GM18499 (cell line): ENCODE results near the gene TBX15.

Experiments used
- ATAC-seq: cut with Tn5 transposase; IDR thresholded peaks from one replicate; pipeline ENCODE4 v1.9.1; 2021; ENCODE audit warnings: moderate number of reproducible peaks; ENCODE audit not compliant: insufficient read depth, unreplicated experiment

The TBX15 gene

DNA sequence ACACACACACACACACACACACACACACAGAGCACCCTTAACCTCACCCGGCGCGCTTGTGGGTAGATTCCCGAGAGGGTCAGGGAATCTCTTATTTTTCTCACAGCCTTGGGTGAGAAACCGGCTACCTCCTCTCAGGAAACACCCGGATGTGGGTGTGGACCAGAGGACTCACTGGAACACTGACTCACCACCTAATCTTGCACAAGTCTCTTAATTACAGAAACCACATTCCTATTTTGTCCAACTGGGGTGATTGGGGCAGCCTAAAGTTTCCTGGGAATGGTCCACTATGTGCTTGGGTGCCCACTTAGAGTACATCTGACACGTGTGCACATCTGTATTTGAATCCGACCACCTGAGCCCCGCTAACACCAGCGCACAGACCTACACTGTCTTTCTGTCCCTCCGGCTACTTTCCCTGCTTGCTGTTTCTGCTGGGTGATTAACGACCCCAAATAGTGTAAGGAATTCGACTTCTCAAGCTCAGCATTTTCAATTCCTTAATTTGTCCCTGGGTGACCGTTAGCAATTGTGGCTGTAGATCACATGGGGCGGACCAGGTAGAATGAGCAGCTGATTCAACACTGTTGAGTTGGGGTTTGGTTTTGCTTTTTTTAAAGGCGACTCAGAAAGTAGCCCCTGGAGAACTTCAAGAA lies 14.0 kb upstream of the TBX15 start:
- ATAC-seq, result no peak

DNA sequence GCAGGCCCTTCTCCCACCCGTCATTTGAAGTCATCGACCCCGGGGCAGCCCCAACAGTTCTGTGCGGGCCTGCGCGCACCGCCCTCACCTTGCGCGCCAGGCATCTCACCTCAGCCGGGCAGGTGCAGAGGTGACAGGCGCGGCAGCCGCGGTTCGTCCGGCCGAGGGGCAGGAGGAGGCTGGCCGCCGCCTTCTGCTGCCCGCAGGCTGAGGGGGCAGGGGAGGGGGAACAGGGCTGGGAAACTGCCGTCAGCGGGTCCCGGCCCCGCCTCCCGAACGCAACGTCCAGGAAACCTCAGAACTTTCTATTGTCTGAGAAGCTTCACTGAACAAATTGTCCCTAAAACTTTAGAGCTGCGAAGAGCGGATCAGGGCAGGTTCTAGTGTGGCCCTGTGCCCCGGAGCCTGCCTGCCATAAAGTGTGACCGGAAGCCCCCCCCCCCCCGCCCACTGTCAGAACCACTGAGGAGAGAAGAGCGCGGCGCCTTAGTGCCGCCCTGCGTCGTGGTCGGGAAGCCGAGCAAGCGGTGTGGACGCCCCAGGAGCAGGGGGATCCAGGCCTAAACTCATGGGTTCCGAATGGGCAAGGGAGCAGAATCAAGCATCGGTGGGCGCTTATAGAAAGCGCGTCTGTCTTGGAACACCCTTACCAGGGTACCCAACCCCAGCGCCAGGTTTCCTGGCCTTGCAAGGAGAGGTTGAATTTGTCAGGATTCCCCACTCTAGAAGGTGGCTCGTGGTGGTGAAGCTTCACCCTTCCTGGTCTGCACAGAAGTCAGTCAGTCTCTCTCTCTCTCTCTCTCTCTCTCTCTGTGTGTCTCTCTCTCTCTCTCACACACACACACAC lies 13.3 kb upstream of the TBX15 start:
- ATAC-seq, result no peak

DNA sequence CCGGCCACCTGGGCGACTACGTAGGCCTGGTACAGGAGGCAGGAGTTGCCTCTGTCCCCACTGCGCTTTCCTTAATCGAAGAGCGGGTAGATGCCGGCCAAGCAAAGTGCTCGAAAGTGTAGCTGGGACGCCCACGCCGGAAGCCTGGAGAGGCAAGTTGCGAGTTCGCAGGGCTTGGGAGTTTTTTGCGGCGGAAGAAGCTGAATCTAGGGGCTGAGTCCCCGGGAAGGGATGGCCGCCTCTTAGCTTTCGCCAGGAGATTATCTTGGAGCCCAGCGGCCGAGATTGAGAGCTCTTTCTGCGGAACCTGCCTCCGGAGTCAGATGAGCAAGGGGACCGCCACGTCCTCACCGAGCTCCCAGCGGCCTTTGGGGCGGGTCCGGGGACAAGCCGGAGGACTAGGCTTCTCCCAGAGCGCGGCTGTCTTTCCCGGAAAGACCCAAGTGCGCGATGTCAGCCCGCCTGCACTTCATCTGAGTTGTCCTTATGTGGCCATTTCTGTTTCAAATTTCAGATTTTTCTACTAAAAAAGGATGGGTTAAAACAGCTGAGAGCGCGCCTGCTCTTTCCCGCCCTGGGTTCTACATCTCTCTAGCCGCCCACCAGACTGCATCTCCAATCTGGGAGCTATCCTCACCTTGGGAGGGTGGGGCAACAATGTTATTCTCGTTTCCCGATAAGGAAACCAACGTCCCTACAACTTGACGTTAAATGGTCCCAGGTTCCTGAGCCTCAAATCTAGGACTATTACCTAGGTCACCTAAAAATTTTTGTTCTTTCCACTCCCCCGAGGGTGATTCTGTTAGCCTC lies 12.4 kb upstream of the TBX15 start:
- ATAC-seq, result no peak

DNA sequence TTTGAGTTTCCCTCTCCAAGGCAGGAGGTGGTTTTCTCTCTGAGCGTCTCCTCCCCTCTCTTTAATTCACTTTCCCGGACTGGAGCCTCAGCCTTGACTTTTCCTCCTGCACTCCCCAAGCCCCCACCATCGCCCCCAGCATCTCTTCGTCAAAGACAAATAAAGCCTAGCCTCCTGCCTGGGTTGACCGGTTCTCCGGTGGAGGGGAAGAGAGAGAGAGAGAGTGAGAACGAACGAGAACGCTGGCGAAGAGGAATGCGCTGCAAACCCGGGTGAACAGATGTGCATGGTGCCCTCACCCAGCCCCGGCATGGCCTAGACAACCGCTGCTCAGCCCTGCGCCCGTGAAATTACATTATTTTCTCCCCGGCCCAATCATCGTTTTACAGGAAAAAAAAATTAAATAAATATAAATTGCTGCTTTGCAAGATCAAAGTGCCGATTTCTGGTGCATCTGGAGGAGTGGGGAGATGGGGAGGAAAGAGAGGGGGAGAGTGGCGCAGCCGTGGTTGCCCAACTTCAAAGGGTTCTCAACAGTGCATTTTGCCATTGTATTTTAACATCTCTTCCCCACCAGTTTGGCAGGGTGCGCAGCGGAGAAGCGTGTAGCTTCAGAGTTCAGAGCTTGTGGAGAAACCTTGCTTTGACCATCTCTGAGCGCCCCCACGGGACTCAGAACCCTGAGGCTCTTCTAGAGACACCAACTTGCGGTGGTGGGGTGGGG lies 11.4 kb upstream of the TBX15 start:
- ATAC-seq, result no peak

- no peak for ATAC-seq
Observed at GRCh38 chr1:118998171-118998570, 10.0 kb upstream of the TBX15 start.

DNA sequence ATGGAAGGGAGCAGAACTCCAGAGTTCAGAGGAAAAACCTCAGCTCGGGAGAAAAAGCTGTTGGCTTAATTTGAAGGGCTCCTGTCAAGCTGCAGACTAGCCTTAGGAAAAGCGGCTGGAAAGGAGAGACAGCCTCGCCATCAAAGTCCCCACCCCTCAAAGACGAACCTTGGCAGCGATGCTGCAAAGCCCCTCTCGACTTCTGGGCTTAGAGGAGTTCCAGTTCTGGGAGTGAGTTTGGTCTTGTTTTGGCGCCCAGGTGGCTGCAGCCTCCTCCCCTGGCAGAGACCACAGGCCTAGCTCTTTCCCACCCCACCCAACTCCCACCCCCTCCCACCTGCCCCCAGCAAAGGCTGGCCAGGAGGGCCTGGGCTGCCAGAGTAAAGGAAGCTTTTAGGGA lies 9.1 kb upstream of the TBX15 start:
- no peak for ATAC-seq

DNA sequence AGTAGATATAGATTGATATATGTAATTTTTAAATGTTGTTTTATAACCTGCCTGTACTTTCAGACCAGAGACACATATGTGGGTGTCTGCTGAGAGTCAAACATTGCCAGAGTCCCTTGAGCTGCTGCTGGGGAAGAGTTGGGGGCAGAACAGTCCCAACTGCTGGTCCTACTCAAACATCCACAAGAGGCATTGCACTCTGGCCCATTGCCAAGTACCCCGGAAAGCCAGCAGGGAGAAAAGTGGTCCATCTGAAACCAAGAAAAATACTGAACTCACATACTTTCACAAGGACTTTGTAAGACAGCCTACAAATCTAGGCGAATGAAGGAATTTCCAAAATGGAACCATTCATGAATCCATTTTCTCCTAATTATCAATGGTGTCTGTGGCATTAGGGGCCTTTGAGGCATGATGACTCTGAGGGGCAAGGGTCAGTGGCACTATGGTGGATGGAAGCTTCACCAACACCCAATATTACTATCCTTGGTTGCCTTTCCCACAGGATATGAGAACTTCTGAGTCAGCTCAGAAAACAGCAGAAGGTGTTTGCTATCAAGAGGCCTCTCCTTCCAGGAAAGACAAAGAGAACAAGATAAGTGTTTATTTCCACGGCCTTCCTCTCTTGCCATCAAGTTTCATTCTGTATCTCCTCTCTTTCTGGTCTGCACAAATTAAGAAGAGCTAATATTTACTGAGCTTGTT lies 7.3 kb upstream of the TBX15 start:
- no peak for ATAC-seq

DNA sequence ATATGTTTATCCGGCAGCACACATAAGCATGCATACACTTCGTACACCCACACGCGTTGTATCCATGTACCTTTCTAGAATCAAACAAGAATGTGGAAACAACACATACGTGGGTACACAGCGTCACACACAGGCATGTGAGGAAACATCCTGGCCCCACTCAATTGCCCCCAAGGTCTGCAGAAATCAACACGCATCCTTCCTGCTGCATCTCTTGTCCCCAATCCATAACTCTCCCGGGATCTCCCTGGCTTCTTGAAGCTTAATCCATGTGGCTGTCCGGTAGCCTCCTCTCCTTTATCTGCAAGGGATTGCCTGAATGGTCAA lies 5.5 kb upstream of the TBX15 start:
- ATAC-seq, result no peak

DNA sequence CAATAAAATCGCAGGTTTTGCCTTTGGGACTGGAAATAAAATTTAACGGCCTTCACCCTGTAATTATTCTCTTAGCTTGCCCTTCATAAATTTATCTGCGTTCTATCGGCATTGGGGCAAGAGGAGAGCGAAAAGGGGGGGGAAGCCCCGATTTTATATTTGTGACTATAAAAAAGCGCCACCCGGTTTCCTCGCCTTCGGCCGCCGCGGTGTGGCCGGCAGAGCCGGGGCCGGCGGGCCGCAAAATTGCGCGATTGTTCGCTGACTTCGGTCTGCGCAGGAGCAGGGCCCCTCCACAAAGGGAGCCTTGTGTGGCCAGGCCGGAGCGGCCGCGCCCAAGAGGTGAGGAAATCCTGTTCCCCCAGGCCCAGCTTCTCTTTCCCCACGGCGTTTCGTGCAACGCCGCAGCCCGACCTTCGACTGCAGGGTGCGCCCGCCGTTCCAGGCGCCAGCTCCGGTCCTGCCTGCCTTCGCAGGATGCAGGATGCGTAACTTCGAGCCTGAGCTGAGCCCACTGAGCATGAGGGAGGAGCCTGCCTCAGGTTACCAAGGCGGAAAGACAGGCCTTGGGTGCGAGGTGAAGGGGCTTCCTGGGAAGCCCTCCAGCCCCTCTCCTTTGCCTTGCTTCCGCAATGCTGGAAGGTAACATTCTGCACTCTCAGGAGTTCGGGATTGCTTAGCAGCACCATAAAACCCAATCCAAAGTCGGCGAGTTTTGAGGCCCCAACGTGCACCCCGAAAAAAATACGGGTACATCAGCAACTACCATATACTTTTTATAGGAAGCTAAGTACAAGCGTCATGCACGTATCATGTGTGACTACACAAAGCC lies 4.9 kb upstream of the TBX15 start:
- no peak for ATAC-seq

GRCh38 chr1:118992237-118992825 lies 4.2 kb upstream of the TBX15 start:
- ATAC-seq, result no peak

DNA sequence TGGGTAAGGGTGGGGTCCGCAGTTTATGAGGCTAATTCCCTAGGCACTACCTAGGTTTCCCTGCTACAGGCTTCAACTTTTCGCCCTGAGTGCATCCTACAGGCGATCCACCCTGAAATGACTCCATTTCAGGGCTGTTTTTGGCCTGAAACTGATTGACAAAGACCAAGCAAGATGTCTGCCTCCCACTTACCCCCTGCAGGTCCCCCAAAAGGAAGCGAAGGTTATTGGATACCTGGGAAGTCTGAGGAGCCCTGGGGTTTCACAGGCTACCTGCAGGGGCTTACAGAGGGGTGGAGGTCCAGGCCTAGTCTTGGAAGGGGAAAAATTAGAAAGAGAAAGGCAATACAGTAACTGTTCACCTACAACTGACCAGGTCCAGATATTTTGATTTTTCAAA lies 3.3 kb upstream of the TBX15 start:
- ATAC-seq, result no peak

- ATAC-seq, result no peak
Observed at GRCh38 chr1:118990513-118991152, 2.5 kb upstream of the TBX15 start.

GRCh38 chr1:118989878-118990378 lies 1.8 kb upstream of the TBX15 start:
- no peak for ATAC-seq

GRCh38 chr1:118989006-118989815 lies 1.1 kb upstream of the TBX15 start:
- ATAC-seq, result no peak

- no peak for ATAC-seq
Observed at GRCh38 chr1:118987468-118988185, 516 bp downstream of the TBX15 start.

DNA sequence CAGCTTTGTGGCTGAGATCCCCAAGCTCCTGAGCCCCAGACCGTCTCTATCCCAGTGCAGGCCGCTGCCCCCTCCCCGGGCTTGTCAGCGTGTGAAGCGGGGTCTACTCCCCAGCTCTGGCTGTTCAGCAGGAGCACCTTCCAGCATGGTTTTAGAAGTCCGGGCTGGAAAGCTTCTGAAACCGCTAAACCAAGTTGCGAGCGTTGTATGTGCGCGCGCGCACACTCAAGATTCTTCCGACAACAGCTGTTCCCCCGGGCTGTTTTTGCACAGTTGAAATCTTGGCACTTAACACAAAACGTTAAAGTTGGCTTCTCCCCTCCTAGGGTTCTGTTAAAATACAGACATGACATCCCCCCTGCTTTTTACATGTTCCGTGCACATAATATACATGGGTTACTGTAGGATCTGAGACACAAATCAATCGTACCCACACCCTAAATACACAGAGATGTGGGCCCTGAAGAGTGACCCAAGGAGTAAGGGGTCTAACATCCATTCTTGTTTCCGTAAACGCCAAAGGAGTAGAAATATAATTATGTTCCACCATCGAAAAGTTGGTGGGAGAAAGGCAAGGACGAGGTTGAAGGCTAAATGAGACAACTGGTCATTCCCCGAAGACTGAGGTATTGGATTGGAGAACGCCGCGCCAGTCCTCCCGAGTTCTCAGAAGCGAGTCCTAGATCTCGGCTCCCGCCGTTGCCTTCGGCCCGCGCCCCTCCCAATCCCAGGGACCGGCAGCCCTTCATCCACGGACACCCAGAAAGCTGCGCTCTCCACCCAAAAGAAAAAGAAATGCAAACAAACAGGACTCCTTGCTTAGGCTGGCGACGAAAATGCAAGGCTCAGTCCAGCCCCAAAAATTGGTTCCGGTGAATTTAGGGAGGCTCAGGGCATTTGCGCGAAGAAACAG lies 1.3 kb downstream of the TBX15 start:
- no peak for ATAC-seq
